B cell (primary cell): Measurements from ENCODE around the gene TMEM108. TPM values are rescaled to one million over a fixed set of nuclear protein-coding genes. Genes with fewer than 3 reads are reported as not detected.

Experiments used
- ATAC-seq: fragments of 200-7000 bp; cut with Tn5 transposase; one replicate; pipeline ENCODE4 v1.10.0; 2021; ENCODE audit warnings: low read depth, mild to moderate bottlenecking, moderate number of reproducible peaks, moderate library complexity
- CTCF ChIA-PET: fragments of 350-600 bp; sonication (Branson Sonifier 250); formaldehyde crosslinking; loops from one replicate; lab custom pipeline; 2021; ENCODE audit warnings: antibody characterized with exemption, inconsistent platforms; lab: Charles Lee
- POLR2A ChIA-PET: fragments of 350-600 bp; sonication (Branson Sonifier 250); formaldehyde crosslinking; loops from one replicate; lab custom pipeline; 2021; ENCODE audit warnings: antibody characterized with exemption; lab: Charles Lee
- DNase-seq: peaks from one replicate; pipeline ENCODE4 v3.0.0; 2013
- H2AFZ ChIP-seq: 2 replicates; pipeline ENCODE4 v1.6.1; 2012; ENCODE audit warnings: mild to moderate bottlenecking, low read depth, low read length; ENCODE audit not compliant: insufficient read depth, poor library complexity, severe bottlenecking
- H3K27ac ChIP-seq, 2 donors: 1 replicate in 1 of 2; 2 replicates in 1 of 2; pipeline ENCODE4 v1.5.1; 2012 to 2013; ENCODE audit warnings: low read length in 2 of 2, mild to moderate bottlenecking in 2 of 2, moderate library complexity in 1 of 2
- H3K27me3 ChIP-seq, 4 experiments: fragments of 200-600 bp in 1 of 4; sonication (generic) in 1 of 4; replicated peaks in 1 of 4; 1 replicate in 2 of 4; 2 replicates in 2 of 4; pipeline versions ENCODE4 v1.6.1 to v1.7.0; 2013 to 2016; ENCODE audit warnings: low read length in 3 of 4, mild to moderate bottlenecking in 2 of 4, mixed read lengths in 1 of 4, moderate library complexity in 1 of 4; ENCODE audit not compliant: insufficient read depth in 4 of 4, control insufficient read depth in 3 of 4; ENCODE audit errors: control extremely low read depth in 1 of 4
- H3K36me3 ChIP-seq, 2 experiments: replicated peaks in 1 of 2; 1 replicate in 1 of 2; 2 replicates in 1 of 2; pipeline versions ENCODE4 v1.6.1 to v1.7.1; 2013; ENCODE audit warnings: low read length in 1 of 2; ENCODE audit not compliant: insufficient read depth in 2 of 2, control insufficient read depth in 1 of 2; ENCODE audit errors: control extremely low read depth in 1 of 2, extremely low read depth in 1 of 2
- H3K4me1 ChIP-seq, 2 donors: fragments of 200-600 bp in 1 of 2; sonication (generic) in 1 of 2; 1 replicate in 1 of 2; 2 replicates in 1 of 2; pipeline versions ENCODE4 v1.5.1 to v1.6.1; 2013 to 2017; ENCODE audit warnings: low read length in 2 of 2; ENCODE audit not compliant: control insufficient read depth in 2 of 2, insufficient read depth in 2 of 2
- H3K4me2 ChIP-seq: replicated peaks from 2 replicates; pipeline ENCODE3; 2012; ENCODE audit warnings: mild to moderate bottlenecking, low read depth, low read length; ENCODE audit not compliant: poor library complexity, severe bottlenecking
- H3K4me3 ChIP-seq, 5 experiments: fragments of 200-600 bp in 1 of 5; sonication (generic) in 1 of 5; 1 replicate in 3 of 5; 2 replicates in 2 of 5; pipeline versions ENCODE4 v1.5.1 to v1.7.0; 2011 to 2016; ENCODE audit warnings: low read length in 4 of 5, mild to moderate bottlenecking in 4 of 5, low read depth in 2 of 5, control low read depth in 1 of 5, moderate library complexity in 1 of 5; ENCODE audit not compliant: insufficient read depth in 1 of 5; ENCODE audit errors: control extremely low read depth in 1 of 5, extremely low read depth in 1 of 5
- H3K79me2 ChIP-seq: fragments of 200-600 bp; sonication (generic); one replicate; pipeline ENCODE4 v1.6.0; 2016; ENCODE audit warnings: low read length; ENCODE audit not compliant: control insufficient read depth, insufficient read depth
- H3K9ac ChIP-seq: fragments of 200-600 bp; sonication (generic); 2 replicates; pipeline ENCODE4 v1.6.1; 2017; ENCODE audit warnings: mild to moderate bottlenecking, low read length, moderate library complexity
- H3K9me3 ChIP-seq, 3 donors: one replicate each; pipeline versions ENCODE4 v1.6.1 to v1.7.1; 2013; ENCODE audit warnings: low read length in 2 of 3; ENCODE audit not compliant: control insufficient read depth in 2 of 3, insufficient read depth in 1 of 3; ENCODE audit errors: control extremely low read depth in 1 of 3
- H4K20me1 ChIP-seq: 2 replicates; pipeline ENCODE4 v1.6.0; 2012; ENCODE audit warnings: mild to moderate bottlenecking, low read length; ENCODE audit not compliant: insufficient read depth, control insufficient read depth, poor library complexity, severe bottlenecking
- H3K27ac Mint-ChIP-seq: one replicate; pipeline ENCODE4 v1.8.0; 2021; ENCODE audit warnings: mixed read lengths
- H3K27me3 Mint-ChIP-seq: one replicate; pipeline ENCODE4 v1.8.0; 2021; ENCODE audit warnings: mixed read lengths
- H3K4me1 Mint-ChIP-seq: one replicate; pipeline ENCODE4 v1.8.0; 2021; ENCODE audit warnings: mixed read lengths
- H3K4me3 Mint-ChIP-seq: one replicate; pipeline ENCODE4 v1.8.0; 2021; ENCODE audit warnings: mixed read lengths
- H3K9me3 Mint-ChIP-seq: one replicate; pipeline ENCODE4 v1.8.0; 2022; ENCODE audit warnings: mixed read lengths; ENCODE audit not compliant: insufficient read depth
- CTCF ChIP-seq: fragments of 200-600 bp; IDR thresholded peaks from one replicate; pipeline ENCODE4 v1.8.0; 2022; ENCODE audit warnings: antibody characterized with exemption, mild to moderate bottlenecking
- EZH2 ChIP-seq: IDR thresholded peaks from 2 replicates; pipeline ENCODE4 v1.6.1; 2012; ENCODE audit warnings: borderline replicate concordance, low read depth, mild to moderate bottlenecking, moderate library complexity, low read length; ENCODE audit not compliant: insufficient read depth, poor library complexity, severe bottlenecking
- WGBS: methylation state at CpG from one replicate; pipeline ENCODE4 v1.1.5; 2013; ENCODE audit warnings: missing lambda C conversion rate; ENCODE audit not compliant: insufficient coverage; 5-methylcytosine and 5-hydroxymethylcytosine counted together
- intact Hi-C: fragments of 100-400 bp; cut with micrococcal nuclease; formaldehyde crosslinking; loops from one replicate; pipeline ENCODE4 v1.10.0; 2022
- polyA plus RNA-seq: library from polyadenylated mRNA; depleted of rRNA; stranded (reverse); fragments of >200 nt; gene quantifications from 2 replicates; pipeline ENCODE4 v1.2.3, GENCODE V29; 2012
- total RNA-seq, 2 donors: library from RNA; stranded (reverse); fragments of 120-200 nt in 1 of 2; gene quantifications; 1 replicate in 1 of 2; 2 replicates in 1 of 2; pipeline versions ENCODE4 v1.2.3 to v1.2.4, GENCODE V29; 2013 to 2022

The TMEM108 gene
- total and polyA plus RNA-seq, 2 donors (not counting 1 experiment from before 2014, with no cell fraction given), result not detected

- H3K9me3 ChIP-seq, result no peaks in the 10 kb centered on the region
- no peaks in the 10 kb centered on the region for H3K79me2 ChIP-seq
- intact Hi-C loops, result no loop called here
- H3K4me1 Mint-ChIP-seq, result no peaks in the 10 kb centered on the region
- no peaks in the 10 kb centered on the region for H3K4me1 ChIP-seq
- peaks cover 0 to 4% (median under 1%) of the 10 kb centered on the region in 4 experiments for H3K27me3 ChIP-seq
- peaks cover 27% of the 10 kb centered on the region for H3K27me3 Mint-ChIP-seq
- 86% methylated on average over 1 of the region's 3 CpGs for WGBS
- H2AFZ ChIP-seq, result no peak overlapping the region
- no peak overlapping the region for H3K4me3 Mint-ChIP-seq
- CTCF ChIA-PET, result no interaction called here
- no peaks in the 10 kb centered on the region for H3K36me3 ChIP-seq
- POLR2A ChIA-PET, result no interaction called here
- H3K4me2 ChIP-seq, result no peak overlapping the region
- H3K9me3 Mint-ChIP-seq, result no peaks in the 10 kb centered on the region
- TF ChIP-seq CTCF, result no peak
- TF ChIP-seq EZH2, result no peak
- ATAC-seq (no peak), DNase-seq (no peak)
- no peak overlapping the region for H3K27ac ChIP-seq
- no peak overlapping the region for H3K4me3 ChIP-seq
- H3K27ac Mint-ChIP-seq, result no peak overlapping the region
- H3K9ac ChIP-seq, result no peak overlapping the region
- H4K20me1 ChIP-seq, result no peaks in the 10 kb centered on the region
These were observed 226.7 kb downstream of the TMEM108 start for GRCh38 chr3:133264920-133265319.

GRCh38 chr3:133268726-133269134 is 230.5 kb downstream of the TMEM108 start:
- TF ChIP-seq EZH2 (no peak), CTCF (no peak)
- no peak overlapping the region for H3K27ac ChIP-seq
- no peaks in the 10 kb centered on the region for H3K79me2 ChIP-seq
- no peak overlapping the region for H3K27ac Mint-ChIP-seq
- H3K4me1 Mint-ChIP-seq, result no peaks in the 10 kb centered on the region
- no peak for DNase-seq
- no peaks in the 10 kb centered on the region for H4K20me1 ChIP-seq
- H3K36me3 ChIP-seq, result no peaks in the 10 kb centered on the region
- H3K27me3 ChIP-seq, result peaks cover 0 to 7% (median 0%) of the 10 kb centered on the region in 4 experiments
- H3K9ac ChIP-seq, result no peak overlapping the region
- WGBS, result no CpG with 5 or more reads among the region's 1 CpG
- H3K4me3 ChIP-seq, result no peak overlapping the region
- ATAC-seq, result no peak
- intact Hi-C loops, result no loop called here
- H3K9me3 ChIP-seq, result no peaks in the 10 kb centered on the region
- H3K9me3 Mint-ChIP-seq, result no peaks in the 10 kb centered on the region
- CTCF ChIA-PET, result no interaction called here
- no peaks in the 10 kb centered on the region for H3K4me1 ChIP-seq
- no peak overlapping the region for H3K4me3 Mint-ChIP-seq
- H3K4me2 ChIP-seq, result no peak overlapping the region
- no peak overlapping the region for H2AFZ ChIP-seq
- POLR2A ChIA-PET, result no interaction called here
- H3K27me3 Mint-ChIP-seq, result peaks cover 35% of the 10 kb centered on the region
